Stimulated activated CD8-positive, alpha-beta memory T cell treated with anti-CD3 and anti-CD28 coated beads, Interleukin-12 subunit alpha, Interleukin-12 subunit beta, amount 100 ng/mL, for 4 hours (primary cell): ENCODE measurements around the gene PEX10.
"Not testable (repeated sequence)": the region's sequence is repeated elsewhere in the genome, so short reads cannot be mapped to it uniquely, and the experiment has no call there.

Source experiments
- DNase-seq: peaks from one replicate; pipeline ENCODE4 v3.0.0-alpha.2; 2020; ENCODE audit warnings: low read depth

PEX10 gene

DNA sequence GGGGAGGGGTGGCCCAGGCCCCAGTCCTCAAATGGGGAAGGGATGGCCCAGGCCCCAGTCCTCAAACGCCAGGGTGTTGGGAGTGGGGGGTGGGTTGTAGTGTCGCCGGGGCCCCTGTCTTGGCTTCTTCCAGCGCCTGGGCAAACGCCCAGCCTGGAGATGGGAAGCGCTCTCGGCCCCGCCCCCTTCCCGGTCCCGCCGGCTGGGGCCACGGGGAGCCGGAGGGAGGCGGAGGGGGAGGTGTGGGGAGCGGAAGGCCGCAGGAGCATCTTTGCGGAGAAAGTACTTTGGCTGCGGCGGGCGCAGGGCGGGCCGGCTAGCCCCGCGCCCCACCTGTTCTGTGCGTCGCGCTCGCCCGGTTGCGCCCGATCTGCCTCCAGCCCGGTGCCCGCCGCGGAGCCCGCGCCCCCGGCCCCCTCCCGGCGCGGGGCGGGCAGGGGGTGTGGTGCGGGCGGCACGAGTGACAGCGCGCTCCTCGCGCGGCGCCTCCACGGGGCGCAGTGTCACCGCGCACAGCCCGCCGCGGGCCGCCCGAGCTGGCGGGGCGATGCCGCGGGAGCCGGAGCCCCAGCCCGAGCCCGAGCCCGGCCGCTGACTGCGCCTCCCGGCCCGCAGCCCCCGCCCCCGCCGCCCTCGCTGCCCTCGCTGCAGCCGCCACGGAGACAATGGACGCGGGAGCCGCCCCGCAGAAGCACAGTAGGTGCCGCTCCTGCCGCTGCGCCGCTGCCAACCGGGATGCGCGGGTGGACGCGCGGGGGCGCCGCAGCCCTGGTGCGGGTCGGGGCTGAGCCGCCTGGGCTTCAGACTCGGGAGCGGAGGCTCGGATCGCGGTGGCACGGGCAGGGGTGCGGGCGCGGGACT, 31.1 kb upstream of the PEX10 start:
- no peak for DNase-seq

- DNase-seq, result no peak
Observed at GRCh38 chr1:2442661-2443060, 30.3 kb upstream of the PEX10 start.

DNA sequence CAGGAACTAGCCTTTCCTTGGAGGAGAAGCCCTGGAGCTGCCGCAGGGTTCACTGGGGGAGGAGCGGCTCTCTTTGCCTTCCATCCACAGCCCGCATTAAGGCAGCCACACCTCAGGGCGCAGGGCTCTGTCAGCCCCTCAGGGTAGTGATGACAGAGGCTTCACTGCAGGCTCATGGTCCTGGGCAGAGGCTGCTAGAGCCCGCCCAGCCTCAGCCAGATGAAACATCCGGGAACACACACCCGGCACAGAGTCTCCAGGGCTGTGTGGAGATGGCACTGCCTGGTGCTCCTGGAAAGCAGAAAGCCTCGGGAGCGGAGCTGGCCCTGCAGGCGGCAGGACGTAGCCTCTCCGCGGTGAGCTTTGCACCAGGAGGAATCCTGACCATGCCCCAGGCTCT, 29.4 kb upstream of the PEX10 start:
- no peak for DNase-seq

DNA sequence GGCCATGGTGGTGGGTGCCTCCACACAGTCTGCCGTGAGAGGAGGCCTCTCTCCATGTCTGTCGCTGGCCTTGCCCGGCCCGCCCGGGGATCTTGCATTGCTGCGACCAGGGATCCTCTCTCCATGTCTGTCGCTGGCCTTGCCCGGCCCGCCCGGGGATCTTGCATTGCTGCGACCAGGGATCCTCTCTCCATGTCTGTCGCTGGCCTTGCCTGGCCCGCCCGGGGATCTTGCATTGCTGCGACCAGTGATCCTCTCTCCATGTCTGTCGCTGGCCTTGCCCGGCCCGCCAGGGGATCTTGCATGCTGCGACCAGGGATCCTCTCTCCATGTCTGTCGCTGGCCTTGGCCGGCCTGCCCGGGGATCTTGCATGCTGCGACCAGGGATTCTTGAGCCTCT, 28.0 kb upstream of the PEX10 start:
- not testable (repeated sequence) for DNase-seq

GRCh38 chr1:2439369-2439768, 27.0 kb upstream of the PEX10 start:
- no peak for DNase-seq

GRCh38 chr1:2438641-2439040, 26.3 kb upstream of the PEX10 start:
- DNase-seq, result no peak

GRCh38 chr1:2438038-2438437, 25.7 kb upstream of the PEX10 start:
- no peak for DNase-seq

DNA sequence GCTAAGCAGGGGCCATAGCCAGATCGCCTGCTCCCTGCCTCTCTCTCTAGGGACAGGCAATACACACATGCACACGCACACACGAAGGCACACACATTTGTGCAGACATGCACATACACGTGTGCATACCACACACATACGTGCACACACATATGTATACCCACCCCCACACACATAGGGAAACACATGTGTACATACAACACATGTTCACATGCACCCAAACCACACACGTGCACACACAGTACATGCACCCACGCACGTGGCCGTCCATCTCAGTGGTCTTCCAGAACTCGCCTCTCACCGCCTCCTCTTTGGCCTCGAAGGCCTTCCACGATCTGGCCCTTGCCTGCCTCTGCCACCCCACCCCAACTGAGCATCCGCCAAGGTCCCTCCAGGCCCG, 25.3 kb upstream of the PEX10 start:
- DNase-seq, result no peak

- DNase-seq, result no peak
Observed at GRCh38 chr1:2436876-2437275, 24.5 kb upstream of the PEX10 start.

DNA sequence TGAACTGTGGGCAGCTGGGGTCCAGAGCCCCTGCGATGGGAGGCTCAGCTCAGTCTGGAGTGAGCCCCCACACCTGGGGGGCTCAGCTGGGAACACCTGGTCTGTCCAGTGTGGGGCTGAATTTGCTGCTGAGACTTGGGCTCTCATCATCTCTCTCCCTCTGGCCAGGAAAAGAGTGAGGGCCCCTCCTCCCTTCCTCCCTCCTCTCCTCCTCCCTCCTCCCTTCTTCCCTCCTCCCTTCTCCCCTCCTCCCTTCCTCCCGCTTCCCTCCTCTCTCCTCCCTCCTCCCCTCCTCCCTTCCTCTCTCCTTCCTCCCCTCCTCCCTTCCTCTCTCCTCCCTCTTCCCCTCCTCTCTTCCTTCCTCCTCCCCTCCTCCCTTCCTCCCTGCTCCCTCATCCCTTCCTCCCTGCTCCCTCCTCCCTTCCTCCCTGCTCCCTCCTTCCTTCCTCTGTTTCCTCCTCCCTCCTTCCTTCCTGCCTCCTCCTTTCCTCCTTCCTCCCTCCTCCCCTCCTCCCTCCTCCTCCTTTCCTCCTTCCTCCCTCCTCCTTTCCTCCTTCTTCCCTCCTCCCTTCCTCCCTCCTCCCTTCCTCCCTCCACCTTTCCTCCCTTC, 23.5 kb upstream of the PEX10 start:
- DNase-seq, result no peak

DNA sequence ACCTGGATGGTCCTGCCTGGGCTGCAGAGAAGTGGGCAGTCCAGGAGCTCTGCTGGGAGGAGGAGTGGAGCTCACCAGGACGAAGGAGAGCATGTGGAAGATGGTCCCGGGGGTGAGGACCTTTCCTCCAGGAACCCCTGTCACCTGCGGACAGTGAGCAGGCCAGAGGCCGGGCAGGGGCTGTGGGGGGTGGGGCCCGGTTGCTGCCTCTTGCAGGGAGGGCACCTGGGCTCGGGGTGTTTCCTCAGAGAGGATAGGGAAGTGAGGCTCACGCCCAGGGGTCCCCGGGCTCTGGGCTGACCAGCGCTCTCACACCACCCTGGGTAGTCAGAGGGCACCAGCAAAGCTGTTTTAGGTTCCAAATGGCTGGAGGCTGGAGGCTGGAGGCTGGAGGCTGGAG, 22.7 kb upstream of the PEX10 start:
- no peak for DNase-seq

DNA sequence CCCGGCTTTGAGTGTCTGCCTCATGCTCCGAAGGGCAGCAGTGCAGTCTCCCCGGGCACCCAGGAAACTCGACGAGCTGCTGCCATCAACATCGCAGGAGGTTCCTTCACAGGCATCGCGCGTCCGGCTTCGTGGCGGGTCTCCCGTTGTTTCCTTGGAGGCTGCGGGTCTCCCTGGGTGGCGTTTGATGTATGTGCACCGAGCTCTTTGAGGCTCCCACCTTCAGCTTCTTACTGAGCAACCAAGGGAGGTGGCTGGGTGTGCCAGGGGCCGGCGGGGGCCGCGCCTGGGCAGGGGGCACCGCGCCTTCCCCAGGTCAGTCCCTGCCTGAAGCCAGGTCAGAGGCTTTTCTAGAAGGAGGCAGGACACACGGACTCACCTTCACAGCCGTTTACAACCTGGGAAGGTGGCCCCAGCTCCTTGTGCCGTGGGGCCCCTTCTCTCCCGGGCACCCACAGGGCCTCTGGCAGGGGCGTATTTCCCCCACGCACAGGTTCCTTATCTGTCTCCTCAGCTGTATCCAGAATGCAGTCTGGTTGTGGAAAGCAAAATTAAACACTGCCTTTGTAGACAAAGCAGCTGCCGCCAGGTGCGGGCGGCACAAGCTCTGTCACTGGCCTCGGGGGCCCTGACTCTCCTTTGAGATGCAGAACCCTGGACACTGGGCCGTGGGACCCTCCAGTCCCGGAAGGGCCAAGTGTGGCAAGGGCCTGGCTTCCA, 21.7 kb upstream of the PEX10 start:
- no peak for DNase-seq

- no peak for DNase-seq
Observed at GRCh38 chr1:2433196-2433595, 20.8 kb upstream of the PEX10 start.

GRCh38 chr1:2432441-2432844, 20.1 kb upstream of the PEX10 start:
- no peak for DNase-seq

GRCh38 chr1:2431518-2431917, 19.2 kb upstream of the PEX10 start:
- DNase-seq, result no peak

DNA sequence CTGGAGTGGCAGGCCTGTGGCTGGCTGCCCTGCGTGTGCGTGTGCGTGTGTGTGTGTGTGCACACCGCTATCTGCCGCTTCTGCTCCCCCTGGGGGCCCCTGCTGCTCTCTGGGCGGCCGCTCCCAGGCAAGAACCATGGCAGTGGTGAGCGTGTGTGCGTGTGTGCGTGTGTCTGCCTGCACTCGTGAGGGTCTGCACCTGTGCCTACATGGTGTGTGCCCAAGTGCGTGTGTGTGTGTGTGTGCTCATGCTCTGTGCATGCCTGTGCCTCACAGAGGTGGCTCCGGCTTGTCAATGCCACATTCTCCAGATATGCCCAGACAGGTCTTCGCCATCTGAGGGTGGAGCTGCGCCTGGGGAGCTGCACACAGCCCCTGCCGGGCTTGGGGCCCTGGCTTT, 18.7 kb upstream of the PEX10 start:
- no peak for DNase-seq

DNA sequence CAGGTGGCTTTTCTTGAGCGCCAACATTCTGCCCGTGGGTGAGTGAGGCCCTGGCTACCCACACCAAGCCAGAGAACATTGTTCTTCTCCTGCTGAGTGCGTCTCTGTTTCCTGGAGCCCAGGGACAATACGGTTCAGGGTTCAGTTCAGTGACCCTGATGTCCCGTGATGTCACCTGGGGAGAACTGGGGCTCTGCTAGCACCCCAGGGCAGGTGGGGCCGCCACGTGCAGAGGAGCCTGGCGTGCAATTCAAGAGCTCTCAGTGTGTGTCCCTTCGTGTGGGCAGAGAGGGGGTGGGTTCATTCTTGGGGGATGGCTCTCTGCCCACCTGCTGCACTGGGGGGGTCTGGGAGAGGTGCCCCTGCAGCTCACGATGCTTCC, 18.2 kb upstream of the PEX10 start:
- no peak for DNase-seq

- DNase-seq, result no peak
Observed at GRCh38 chr1:2429780-2430591, 17.6 kb upstream of the PEX10 start.

GRCh38 chr1:2428490-2428889, 16.1 kb upstream of the PEX10 start:
- DNase-seq, result no peak

DNA sequence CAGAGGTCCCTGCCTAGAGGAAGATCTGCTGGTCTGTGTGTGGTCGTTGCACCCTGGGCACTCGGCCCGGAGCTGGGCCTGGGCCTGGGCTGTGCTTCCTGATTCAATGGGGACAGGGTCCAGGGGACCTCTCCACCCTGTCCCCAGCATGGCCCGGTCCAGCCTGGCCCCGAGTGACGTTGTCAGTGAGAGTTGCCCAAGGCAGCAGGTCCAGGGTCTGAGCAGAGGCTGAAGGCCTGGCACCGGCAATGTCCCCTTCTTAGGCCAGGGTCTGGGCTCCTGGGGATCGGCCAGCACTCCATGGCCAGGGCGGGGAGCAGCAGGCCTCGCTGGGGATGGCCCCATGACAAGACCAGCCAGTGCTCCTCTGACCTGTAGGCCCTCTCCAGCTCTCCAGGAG, 15.6 kb upstream of the PEX10 start:
- no peak for DNase-seq

DNA sequence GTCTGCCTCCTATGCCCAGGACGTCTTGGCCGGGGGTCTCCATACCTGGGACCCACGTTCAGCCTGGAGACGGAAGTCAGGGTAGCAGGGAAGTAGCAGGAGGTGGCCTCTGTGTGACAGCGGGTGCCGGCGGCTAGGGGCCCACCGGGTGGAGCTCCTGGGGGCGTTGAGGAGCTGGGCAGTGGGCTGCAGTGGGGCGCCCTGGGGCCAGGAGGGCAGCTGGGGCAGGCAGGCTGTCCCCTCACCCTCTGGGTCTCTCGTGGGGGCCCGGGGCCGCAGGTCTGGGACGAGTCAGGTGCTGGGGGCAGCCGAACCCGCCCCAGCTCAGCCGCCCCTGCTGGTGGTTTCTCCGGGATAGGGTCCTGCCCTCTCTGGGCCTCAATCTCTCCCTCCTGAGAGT, 14.7 kb upstream of the PEX10 start:
- DNase-seq, result no peak

DNA sequence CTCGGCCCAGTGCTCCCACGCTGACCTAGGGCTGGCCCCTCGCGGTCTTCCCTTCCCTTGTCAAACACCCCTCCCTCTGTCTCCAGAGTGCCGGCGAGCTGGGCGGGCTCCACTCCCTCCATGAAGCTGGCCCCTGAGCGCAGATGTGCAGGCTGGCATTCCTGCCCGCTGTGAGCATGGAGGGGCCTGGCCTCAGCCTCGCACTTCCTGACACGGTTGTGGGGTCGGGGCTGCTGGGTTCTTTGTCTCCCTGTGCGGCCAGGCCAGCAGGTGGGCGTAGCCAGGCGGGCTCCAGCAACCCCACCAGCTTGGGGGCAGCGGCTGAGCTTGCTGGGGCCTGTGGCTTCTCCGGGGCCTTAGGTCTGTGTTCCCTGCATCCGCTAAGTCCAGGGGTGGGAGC, 14.2 kb upstream of the PEX10 start:
- DNase-seq, result no peak
